Sigmoid colon (tissue), 7 donors: ENCODE measurements around the gene TMC8. TPM values are rescaled to one million over a fixed set of nuclear protein-coding genes. Genes with fewer than 3 reads are reported as not detected.

Experiments used
- DNase-seq: peaks from one replicate; pipeline ENCODE4 v3.0.0-alpha.2; 2019
- H3K27ac ChIP-seq, 4 donors: fragments of 200-600 bp; sonication (generic); one replicate each; pipeline ENCODE4 v1.5.1; 2016 to 2019; ENCODE audit warnings: mild to moderate bottlenecking in 1 of 4
- H3K27me3 ChIP-seq, 3 donors: fragments of 200-600 bp; sonication (generic); one replicate each; pipeline ENCODE4 v1.5.1; 2019; ENCODE audit warnings: mild to moderate bottlenecking in 1 of 3
- H3K36me3 ChIP-seq, 4 donors: fragments of 200-600 bp; sonication (generic); one replicate each; pipeline ENCODE4 v1.5.1; 2016 to 2019
- H3K4me1 ChIP-seq, 4 donors: fragments of 200-600 bp; sonication (generic); one replicate each; pipeline ENCODE4 v1.5.1; 2017 to 2019
- H3K4me3 ChIP-seq, 4 donors: fragments of 200-600 bp; sonication (generic); one replicate each; pipeline ENCODE4 v1.5.1; 2017 to 2019; ENCODE audit warnings: mild to moderate bottlenecking in 2 of 4, moderate library complexity in 1 of 4
- H3K9me3 ChIP-seq, 4 donors: fragments of 200-600 bp in 3 of 4; sonication (generic) in 3 of 4; one replicate each; pipeline versions ENCODE4 v1.5.1 to v1.6.1; 2013 to 2019
- EP300 ChIP-seq, 4 donors: sonication (generic); formaldehyde crosslinking; IDR thresholded peaks; one replicate each; pipeline ENCODE4 v1.6.1; 2017; ENCODE audit warnings: antibody characterized with exemption in 4 of 4
- POLR2A ChIP-seq, 2 donors: fragments of 450-650 bp; IDR thresholded peaks; one replicate each; pipeline ENCODE4 v1.6.1; 2016; ENCODE audit warnings: antibody characterized with exemption in 2 of 2, mild to moderate bottlenecking in 2 of 2, moderate library complexity in 2 of 2
- POLR2AphosphoS5 ChIP-seq, 4 donors: sonication (generic); formaldehyde crosslinking; IDR thresholded peaks; one replicate each; pipeline ENCODE4 v1.6.1; 2017; ENCODE audit warnings: antibody characterized with exemption in 4 of 4
- WGBS, 2 donors: extraction: QIAGEN DNeasy Blood & Tissue Kit; methylation state at CpG; one replicate each; pipeline ENCODE4 v1.1.7; 2013; 5-methylcytosine and 5-hydroxymethylcytosine counted together
- intact Hi-C: fragments of 100-400 bp; cut with DNase I; formaldehyde crosslinking; loops from one replicate; pipeline ENCODE4 v1.15.1; 2023
- polyA plus RNA-seq, 3 donors: library from polyadenylated mRNA; stranded (reverse); fragments of 200-250 nt; gene quantifications; one replicate each; pipeline ENCODE4 v1.2.3, GENCODE V29; 2013
- total RNA-seq, 4 donors: library from RNA; depleted of rRNA; stranded (reverse); fragments of >200 nt; gene quantifications; one replicate each; pipeline ENCODE4 v1.1.0, GENCODE V29; 2016
- TF ChIP-seq, protein P1 (sequence below), 4 experiments: fragments of 450-650 bp in 3 of 4; fragments of 200-600 bp in 1 of 4; IDR thresholded peaks; one replicate each; pipeline ENCODE4 v1.5.1; 2016 to 2019; ENCODE audit warnings: antibody characterized with exemption in 4 of 4, mild to moderate bottlenecking in 3 of 4, moderate library complexity in 2 of 4
- donor health status: healthy with polysubstance abuse.
- donor health status: Bipolar disorder and iron deficiency.
- donor health status: healthy.

TMC8 gene
- total and polyA plus RNA-seq, 7 donors = 1.8 to 51.7 (median 3.0) TPM

DNA sequence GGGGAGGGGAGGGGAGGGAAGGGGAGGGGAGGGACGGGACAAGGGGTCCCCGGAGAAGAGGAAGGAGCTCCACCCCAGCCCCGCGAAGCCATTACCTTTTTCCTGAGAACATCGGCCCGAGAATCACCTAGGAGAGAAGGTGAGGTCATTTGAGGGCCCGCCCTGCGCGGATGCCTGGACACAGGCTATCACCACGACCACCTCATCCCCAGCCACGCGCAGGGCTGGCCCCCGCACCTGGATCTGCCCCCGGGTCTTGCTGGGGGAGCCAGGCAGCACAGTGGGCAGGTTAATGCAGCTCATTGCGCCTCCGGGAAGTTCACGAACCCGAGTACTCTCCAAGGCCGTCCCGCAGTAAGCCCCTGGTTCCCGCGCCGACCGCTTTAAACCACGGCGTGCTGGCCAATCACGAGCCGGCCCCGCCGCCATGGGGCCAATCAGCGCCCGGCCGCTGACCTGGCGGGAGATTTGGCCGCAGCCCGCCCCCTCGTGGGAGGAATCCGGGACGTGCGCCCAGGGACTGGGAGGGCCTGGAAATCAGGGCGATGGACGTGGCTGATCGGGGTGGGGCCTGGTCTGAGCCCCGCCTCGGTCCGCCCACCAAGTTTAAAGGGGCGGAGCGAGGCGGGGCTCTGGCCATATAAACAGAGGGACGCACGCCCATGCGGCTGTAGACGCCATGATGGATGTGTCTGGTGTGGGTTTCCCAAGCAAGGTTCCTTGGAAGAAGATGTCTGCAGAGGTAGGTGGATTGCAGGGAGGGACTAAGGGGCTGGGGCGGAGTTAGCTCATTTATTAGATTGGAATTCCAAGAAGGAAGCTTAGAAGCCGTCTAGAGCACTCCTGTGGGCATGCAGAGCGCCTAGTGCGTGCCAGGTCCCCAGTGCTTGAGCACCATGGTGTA is 56.4 kb downstream of the TMC8 start, which contains the start of the genes AFMID and TK1:
Gene AFMID, plus strand, starts transcription at position 671 of the 904 bp plus-strand sequence. Its CDS starts 9 bp downstream, at position 680.
Gene TK1, minus strand, starts transcription at position 361 of the 904 bp plus-strand sequence. Its CDS starts 58 bp downstream, at position 303.
- TF ChIP-seq POLR2A (IDR thresholded peaks at IDR 0.05) (peak in 1 of 2 donors; percentile 20), POLR2AphosphoS5 (IDR thresholded peaks at IDR 0.05) (peak in 3 of 4 donors; percentile 32 to 66 (median 49)), EP300 (IDR thresholded peaks at IDR 0.05) (no peak)
- TF ChIP-seq, protein P1, sequence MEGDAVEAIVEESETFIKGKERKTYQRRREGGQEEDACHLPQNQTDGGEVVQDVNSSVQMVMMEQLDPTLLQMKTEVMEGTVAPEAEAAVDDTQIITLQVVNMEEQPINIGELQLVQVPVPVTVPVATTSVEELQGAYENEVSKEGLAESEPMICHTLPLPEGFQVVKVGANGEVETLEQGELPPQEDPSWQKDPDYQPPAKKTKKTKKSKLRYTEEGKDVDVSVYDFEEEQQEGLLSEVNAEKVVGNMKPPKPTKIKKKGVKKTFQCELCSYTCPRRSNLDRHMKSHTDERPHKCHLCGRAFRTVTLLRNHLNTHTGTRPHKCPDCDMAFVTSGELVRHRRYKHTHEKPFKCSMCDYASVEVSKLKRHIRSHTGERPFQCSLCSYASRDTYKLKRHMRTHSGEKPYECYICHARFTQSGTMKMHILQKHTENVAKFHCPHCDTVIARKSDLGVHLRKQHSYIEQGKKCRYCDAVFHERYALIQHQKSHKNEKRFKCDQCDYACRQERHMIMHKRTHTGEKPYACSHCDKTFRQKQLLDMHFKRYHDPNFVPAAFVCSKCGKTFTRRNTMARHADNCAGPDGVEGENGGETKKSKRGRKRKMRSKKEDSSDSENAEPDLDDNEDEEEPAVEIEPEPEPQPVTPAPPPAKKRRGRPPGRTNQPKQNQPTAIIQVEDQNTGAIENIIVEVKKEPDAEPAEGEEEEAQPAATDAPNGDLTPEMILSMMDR (IDR thresholded peaks at IDR 0.05) = peak; percentile 63 to 87 (median 71)
- intact Hi-C loops = no loop called here
- H3K4me3 ChIP-seq = peak within 1 kb of the TSS; percentile 23 to 51 (median 46)
- no peaks in the 10 kb centered on the region for H3K27me3 ChIP-seq
- H3K27ac ChIP-seq = peak within 1 kb of the TSS; percentile 35 to 82 (median 62)
- WGBS, 2 donors = 2 to 5% methylated on average over 57 of the region's 57 CpGs
- peaks cover 0 to 40% (median 28%) of the 10 kb centered on the region in 4 donors for H3K4me1 ChIP-seq
- peak; percentile 97 for DNase-seq
- peaks cover 0 to 5% (median 0%) of the 10 kb centered on the region in 4 donors for H3K36me3 ChIP-seq
- no peaks in the 10 kb centered on the region for H3K9me3 ChIP-seq

Other genes starting within 250 kb of the TMC8 start
- gene TNRC6C, start 172.1 kb upstream of the TMC8 start, total RNA-seq = 10 to 100 TPM in 3 of 4 donors, 1 to 10 TPM in 1; 5.8 to 22.1 (median 18.2) TPM
- 1 to 10 TPM in 2 of 3 donors, under 1 TPM in 1; 0.92 to 6.3 (median 3.0) TPM for gene TNRC6C, start 172.1 kb upstream of the TMC8 start, polyA plus RNA-seq
- 10 to 100 TPM in 2 of 4 donors, 1 to 10 TPM in 2; 5.3 to 13.9 (median 8.9) TPM for gene TMC6, start 2.0 kb upstream of the TMC8 start, total RNA-seq
- gene TMC6, start 2.0 kb upstream of the TMC8 start, polyA plus RNA-seq = 100 to 1,000 TPM in 1 of 3 donors, 10 to 100 TPM in 1, 1 to 10 TPM in 1; 9.0 to 145 (median 10.8) TPM
- not detected for gene C17orf99, start 15.6 kb downstream of the TMC8 start, total RNA-seq
- under 1 TPM in 1 of 3 donors, not detected in 2; 0.73 TPM for gene C17orf99, start 15.6 kb downstream of the TMC8 start, polyA plus RNA-seq
- 10 to 100 TPM; 14.7 to 23.5 (median 18.6) TPM for gene SYNGR2, start 37.8 kb downstream of the TMC8 start, total RNA-seq
- 100 to 1,000 TPM in 1 of 3 donors, 10 to 100 TPM in 2; 37.2 to 280 (median 45.8) TPM for gene SYNGR2, start 37.8 kb downstream of the TMC8 start, polyA plus RNA-seq
- gene TK1, start 56.3 kb downstream of the TMC8 start, total RNA-seq = 1 to 10 TPM in 3 of 4 donors, under 1 TPM in 1; 0.83 to 6.9 (median 3.8) TPM
- gene TK1, start 56.3 kb downstream of the TMC8 start, polyA plus RNA-seq = 10 to 100 TPM; 10.2 to 74.6 (median 44.2) TPM
- gene AFMID, start 56.6 kb downstream of the TMC8 start, total RNA-seq = 10 to 100 TPM in 1 of 4 donors, 1 to 10 TPM in 3; 6.1 to 11.4 (median 7.6) TPM
- gene AFMID, start 56.6 kb downstream of the TMC8 start, polyA plus RNA-seq = 10 to 100 TPM; 21.0 to 32.9 (median 28.2) TPM
- gene BIRC5, start 83.5 kb downstream of the TMC8 start, total RNA-seq = 1 to 10 TPM in 1 of 4 donors, under 1 TPM in 3; 0.16 to 3.1 (median 0.32) TPM
- gene BIRC5, start 83.5 kb downstream of the TMC8 start, polyA plus RNA-seq = 10 to 100 TPM in 2 of 3 donors, 1 to 10 TPM in 1; 3.6 to 33.5 (median 10.6) TPM
- gene TMEM235, start 100.9 kb downstream of the TMC8 start, total RNA-seq = not detected
- under 1 TPM in 1 of 3 donors, not detected in 2; 0.04 TPM for gene TMEM235, start 100.9 kb downstream of the TMC8 start, polyA plus RNA-seq
- gene SOCS3, start 229.3 kb downstream of the TMC8 start, total RNA-seq = 100 to 1,000 TPM in 2 of 4 donors, 10 to 100 TPM in 2; 10.3 to 499 (median 82.9) TPM
- 10 to 100 TPM; 11.1 to 64.5 (median 28.2) TPM for gene SOCS3, start 229.3 kb downstream of the TMC8 start, polyA plus RNA-seq
- 10 to 100 TPM; 20.0 to 36.3 (median 29.0) TPM for gene PGS1, start 247.9 kb downstream of the TMC8 start, total RNA-seq
- gene PGS1, start 247.9 kb downstream of the TMC8 start, polyA plus RNA-seq = 10 to 100 TPM in 2 of 3 donors, 1 to 10 TPM in 1; 9.9 to 36.9 (median 16.8) TPM